Ovary (tissue), 9 donors: ENCODE results near the gene LDHA. TPM values are rescaled to one million over a fixed set of nuclear protein-coding genes. Genes with fewer than 3 reads are reported as not detected.

Experiments
- DNase-seq, 5 donors: peaks; one replicate each; pipeline ENCODE4 v3.0.0-alpha.2; 2019 to 2020
- H3K27ac ChIP-seq, 2 donors: fragments of 200-600 bp; one replicate each; pipeline versions ENCODE4 v1.5.1 to v1.8.0; 2019 to 2022
- H3K27me3 ChIP-seq: fragments of 200-600 bp; one replicate; pipeline ENCODE4 v1.8.0; 2022
- H3K36me3 ChIP-seq: fragments of 200-600 bp; sonication (generic); one replicate; pipeline ENCODE4 v1.5.1; 2019
- H3K4me1 ChIP-seq: one replicate; pipeline ENCODE4 v1.8.1; 2013; ENCODE audit warnings: mild to moderate bottlenecking, moderate library complexity; ENCODE audit not compliant: insufficient read depth
- H3K4me3 ChIP-seq: fragments of 200-600 bp; sonication (generic); one replicate; pipeline ENCODE4 v1.5.1; 2017
- H3K9me3 ChIP-seq, 2 donors: fragments of 200-600 bp in 1 of 2; sonication (generic) in 1 of 2; one replicate each; pipeline versions ENCODE4 v1.5.1 to v1.8.1; 2013 to 2019; ENCODE audit warnings: mild to moderate bottlenecking in 1 of 2, moderate library complexity in 1 of 2
- CTCF ChIP-seq, 3 donors: fragments of 450-650 bp in 2 of 3; fragments of 200-600 bp in 1 of 3; IDR thresholded peaks; one replicate each; pipeline versions ENCODE4 v1.5.1 to v1.8.0; 2016 to 2022; ENCODE audit warnings: antibody characterized with exemption in 3 of 3, mild to moderate bottlenecking in 1 of 3
- EP300 ChIP-seq: sonication (generic); formaldehyde crosslinking; IDR thresholded peaks from one replicate; pipeline ENCODE4 v1.6.1; 2017; ENCODE audit warnings: antibody characterized with exemption
- POLR2A ChIP-seq: fragments of 450-650 bp; IDR thresholded peaks from one replicate; pipeline ENCODE4 v1.6.1; 2017; ENCODE audit warnings: antibody characterized with exemption, mild to moderate bottlenecking, moderate library complexity
- WGBS, 3 donors: extraction: QIAGEN DNeasy Blood & Tissue Kit in 1 of 3; methylation state at CpG; one replicate each; pipeline versions ENCODE4 v1.1.5 to v1.1.7; 2013 to 2017; 5-methylcytosine and 5-hydroxymethylcytosine counted together
- intact Hi-C, 4 donors: fragments of 100-400 bp; cut with DNase I; formaldehyde crosslinking; loops; one replicate each; pipeline versions ENCODE4 v1.11.0 to v1.15.1; 2022 to 2023
- polyA plus RNA-seq, 2 donors: library from polyadenylated mRNA; stranded (reverse); fragments of 200-250 nt in 1 of 2; fragments of 350-450 nt in 1 of 2; fragmentation: Illumina TruSeq in 1 of 2; extraction: RNeasy Lipid Tissue Mini Kit (QIAGEN cat#74804) in 1 of 2; gene quantifications; one replicate each; pipeline ENCODE4 v1.2.3, GENCODE V29; 2013 to 2014
- total RNA-seq, 7 donors: library from RNA; depleted of rRNA in 2 of 7; stranded (reverse); fragments of >200 nt in 2 of 7; fragmentation: NEBNext Ultra II Directional in 3 of 7; extraction: Animal tissue kit (Norgen Biotek cat#: 25700) in 3 of 7; gene quantifications; one replicate each; pipeline versions ENCODE4 v1.1.0 to v1.2.4, GENCODE V29; 2016 to 2023
- donor health status: DM: no; HTN: no; CAD: no; lungs with moderate emphysema.
- donor health status: DM: no; HTN: no; CAD: no.
- donor health status: Bipolar disorder and iron deficiency.
- donor health status: DM: yes; HTN: yes; CAD: no.
- donor health status: DM: no; HTN: no; CAD: no.
- donor health status: DM: yes; HTN: yes; CAD: no.

The LDHA gene
- total and polyA plus RNA-seq, 9 donors, result 110 to 444 (median 199) TPM

- TF ChIP-seq CTCF (IDR thresholded peaks at IDR 0.05) (no peak), POLR2A (no peak), EP300 (no peak)
- Histone ChIP-seq H3K9me3 (no peaks in the 10 kb centered on the region), H3K36me3 (no peaks in the 10 kb centered on the region), H3K27ac (no peak overlapping the region), H3K4me1 (no peaks in the 10 kb centered on the region), H3K27me3 (no peaks in the 10 kb centered on the region), H3K4me3 (no peak overlapping the region)
- intact Hi-C loops, result loop anchor here in 1 of 4 donors (5.0 kb wide), 1 partner anchor 643 kb away; no protein-coding TSS in a partner anchor
- 88 to 92% (median 88%) methylated on average over 2 of the region's 2 CpGs for WGBS, 3 donors
- no peak for DNase-seq
These were observed 25.7 kb downstream of the LDHA start for GRCh38 chr11:18420067-18420466.

GRCh38 chr11:18427240-18427639 is 32.9 kb downstream of the LDHA start:
- Histone ChIP-seq H3K4me1 (no peaks in the 10 kb centered on the region), H3K27ac (no peak overlapping the region), H3K27me3 (no peaks in the 10 kb centered on the region), H3K9me3 (no peaks in the 10 kb centered on the region), H3K4me3 (no peak overlapping the region), H3K36me3 (no peaks in the 10 kb centered on the region)
- 68 to 80% (median 72%) methylated on average over 4 of the region's 4 CpGs for WGBS, 3 donors
- intact Hi-C loops, result no loop called here
- TF ChIP-seq POLR2A (no peak), CTCF (IDR thresholded peaks at IDR 0.05) (no peak), EP300 (no peak)
- DNase-seq, result no peak

GRCh38 chr11:18429332-18429731 is 35.0 kb downstream of the LDHA start:
- TF ChIP-seq CTCF (IDR thresholded peaks at IDR 0.05) (no peak), POLR2A (no peak), EP300 (no peak)
- no peak overlapping the region for H3K27ac ChIP-seq
- H3K4me3 ChIP-seq, result no peak overlapping the region
- no peaks in the 10 kb centered on the region for H3K9me3 ChIP-seq
- H3K36me3 ChIP-seq, result no peaks in the 10 kb centered on the region
- intact Hi-C loops, result no loop called here
- WGBS, 3 donors, result 78 to 83% (median 79%) methylated on average over 5 of the region's 5 CpGs
- H3K4me1 ChIP-seq, result no peaks in the 10 kb centered on the region
- DNase-seq, result no peak
- H3K27me3 ChIP-seq, result no peaks in the 10 kb centered on the region

GRCh38 chr11:18438691-18439090 is 44.3 kb downstream of the LDHA start:
- 72 to 87% (median 84%) methylated on average over 2 of the region's 2 CpGs for WGBS, 3 donors
- H3K36me3 ChIP-seq, result no peaks in the 10 kb centered on the region
- no peak for TF ChIP-seq POLR2A
- no peak for TF ChIP-seq EP300
- no peak for TF ChIP-seq CTCF (IDR thresholded peaks at IDR 0.05)
- H3K27ac ChIP-seq, result no peak overlapping the region
- no peaks in the 10 kb centered on the region for H3K4me1 ChIP-seq
- H3K9me3 ChIP-seq, result no peaks in the 10 kb centered on the region
- DNase-seq, result no peak
- H3K27me3 ChIP-seq, result no peaks in the 10 kb centered on the region
- H3K4me3 ChIP-seq, result no peak overlapping the region
- intact Hi-C loops, result no loop called here
